SJSA1 (cell line): ENCODE results near the gene NUMBL. TPM values are rescaled to one million over a fixed set of nuclear protein-coding genes. Genes with fewer than 3 reads are reported as not detected.
A peak's percentile ranks its signal among the peaks of the same experiment; 100 is the strongest.

Source experiments
- DNase-seq, 2 experiments: peaks; one replicate each; pipeline ENCODE4 v3.0.0-alpha.2; 2015 to 2020; ENCODE audit warnings: low spot score in 2 of 2, low read depth in 1 of 2
- H3K27ac ChIP-seq: fragments of 250-450 bp; sonication (Bioruptor Pico); 2 replicates; pipeline ENCODE4 v1.5.1; 2020; ENCODE audit warnings: mild to moderate bottlenecking, moderate library complexity
- H3K27me3 ChIP-seq: fragments of 250-450 bp; sonication (Bioruptor Pico); replicated peaks from 2 replicates; pipeline ENCODE4 v1.5.1; 2020; ENCODE audit warnings: mild to moderate bottlenecking, moderate library complexity
- H3K36me3 ChIP-seq: fragments of 250-450 bp; sonication (Bioruptor Pico); 2 replicates; pipeline ENCODE4 v1.5.1; 2020; ENCODE audit warnings: mild to moderate bottlenecking
- H3K4me1 ChIP-seq: fragments of 250-450 bp; sonication (Bioruptor Pico); replicated peaks from 2 replicates; pipeline ENCODE4 v1.6.1; 2021; ENCODE audit warnings: mild to moderate bottlenecking
- H3K4me3 ChIP-seq: fragments of 250-450 bp; sonication (Bioruptor Pico); 2 replicates; pipeline ENCODE4 v1.5.1; 2020; ENCODE audit warnings: mild to moderate bottlenecking
- H3K9me3 ChIP-seq: fragments of 250-450 bp; sonication (Bioruptor Pico); replicated peaks from 2 replicates; pipeline ENCODE4 v1.5.1; 2020; ENCODE audit warnings: mild to moderate bottlenecking
- total RNA-seq: library from RNA; depleted of rRNA; stranded (reverse); fragments of >200 nt; shearing (Covaris generic); gene quantifications from 2 replicates; pipeline ENCODE4 v1.2.3, GENCODE V29; 2014

Gene NUMBL
- total RNA-seq, 1 experiment from 2014 or later, result 14.7 TPM

DNA sequence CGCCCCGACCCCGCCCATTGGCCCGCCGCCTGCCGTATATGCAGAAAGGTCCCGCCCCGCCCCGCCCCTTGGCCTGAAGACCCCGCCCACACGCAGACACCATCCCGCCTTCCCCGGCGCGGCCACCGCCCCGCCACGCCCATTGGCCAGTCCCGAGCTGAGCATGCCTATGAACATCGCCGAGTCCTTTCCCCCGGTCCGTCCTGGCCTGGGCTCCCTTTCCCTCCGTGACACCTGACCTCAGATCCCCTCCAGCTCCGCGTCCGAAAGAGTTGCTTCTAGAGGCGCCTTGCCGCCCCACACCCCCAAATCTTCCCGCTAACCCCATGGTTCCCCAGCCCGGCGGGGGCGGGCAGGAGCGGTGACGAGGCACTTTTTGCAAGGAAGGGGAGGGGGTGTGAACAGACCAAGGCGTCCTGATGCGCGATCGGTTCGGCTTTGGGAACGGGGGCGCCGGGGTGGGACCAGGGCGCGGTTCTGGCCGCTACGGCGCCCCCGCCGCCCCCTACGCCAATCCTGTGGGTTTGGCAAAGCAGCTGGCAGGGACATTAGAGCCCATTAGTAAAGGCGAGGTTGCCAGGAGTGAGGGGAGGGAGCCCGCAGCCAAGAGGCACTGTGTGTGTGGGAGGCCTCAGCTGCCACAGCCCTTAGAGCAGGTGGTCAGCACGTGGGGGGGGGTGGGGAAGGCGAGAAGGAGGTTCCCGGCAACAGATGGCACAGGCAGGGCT lies 406 bp upstream of the NUMBL start:
- Histone ChIP-seq H3K9me3 (no peaks in the 10 kb centered on the region), H3K4me1 (peaks cover 43% of the 10 kb centered on the region), H3K4me3 (peak overlapping the region; percentile 87), H3K36me3 (peaks cover 26% of the 10 kb centered on the region), H3K27ac (peak overlapping the region; percentile 94), H3K27me3 (no peaks in the 10 kb centered on the region)
- peak; percentile 82 to 94 for DNase-seq

GRCh38 chr19:40689339-40690049 lies 957 bp downstream of the NUMBL start:
- Histone ChIP-seq H3K27me3 (no peaks in the 10 kb centered on the region), H3K27ac (peak overlapping the region; percentile 94), H3K36me3 (peaks cover 36% of the 10 kb centered on the region), H3K4me1 (peaks cover 43% of the 10 kb centered on the region), H3K4me3 (peak overlapping the region; percentile 87), H3K9me3 (no peaks in the 10 kb centered on the region)
- DNase-seq, result peak; percentile 52 to 71

DNA sequence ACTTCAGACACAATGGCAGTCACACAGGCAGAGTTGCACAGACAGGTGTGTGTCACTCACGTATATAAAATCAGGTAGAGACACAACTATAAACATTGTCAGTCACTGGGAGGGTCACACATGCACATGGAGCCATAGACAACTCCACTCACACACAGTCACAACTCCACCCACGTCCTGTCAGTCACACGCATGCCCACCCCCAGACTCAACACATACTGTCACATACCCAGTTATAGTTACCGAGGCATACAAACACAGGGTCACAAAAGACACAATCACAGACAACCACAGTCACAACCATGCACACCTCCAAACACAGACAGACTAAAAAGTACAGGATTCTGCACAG lies 1.5 kb downstream of the NUMBL start:
- no peak overlapping the region for H3K27ac ChIP-seq
- H3K36me3 ChIP-seq, result peaks cover 34% of the 10 kb centered on the region
- H3K4me1 ChIP-seq, result peaks cover 43% of the 10 kb centered on the region
- peak in 1 of 2 experiments; percentile 9 for DNase-seq
- H3K9me3 ChIP-seq, result no peaks in the 10 kb centered on the region
- H3K27me3 ChIP-seq, result no peaks in the 10 kb centered on the region
- H3K4me3 ChIP-seq, result peak overlapping the region; percentile 87

DNA sequence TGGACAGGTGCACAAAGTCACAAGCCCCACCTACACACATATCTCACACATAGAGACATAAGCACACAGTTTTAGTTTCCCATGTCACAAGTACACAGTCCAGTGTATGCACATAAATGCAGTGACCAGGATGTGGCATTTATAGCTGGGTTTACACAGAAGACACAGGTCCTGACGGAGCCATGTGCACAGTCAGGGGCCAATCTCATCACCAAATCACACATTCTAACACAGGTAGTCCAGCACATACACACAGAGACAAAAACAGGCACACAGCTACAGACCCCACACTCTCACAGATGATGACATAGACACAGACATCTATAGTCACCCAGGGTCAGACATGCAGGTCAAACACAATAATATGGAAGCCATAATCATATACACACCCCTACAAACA lies 2.1 kb downstream of the NUMBL start:
- H3K9me3 ChIP-seq, result no peaks in the 10 kb centered on the region
- no peak overlapping the region for H3K27ac ChIP-seq

GRCh38 chr19:40687525-40688016 lies 2.9 kb downstream of the NUMBL start:
- peak; percentile 82 to 91 for DNase-seq
- H3K9me3 ChIP-seq, result no peaks in the 10 kb centered on the region
- H3K36me3 ChIP-seq, result peaks cover 43% of the 10 kb centered on the region
- H3K4me3 ChIP-seq, result no peak overlapping the region
- no peaks in the 10 kb centered on the region for H3K27me3 ChIP-seq
- H3K27ac ChIP-seq, result peak overlapping the region; percentile 69
- H3K4me1 ChIP-seq, result peaks cover 43% of the 10 kb centered on the region

More for the DNA sequence above, 2.1 kb downstream of the NUMBL start:
- Histone ChIP-seq H3K4me1 (peaks cover 43% of the 10 kb centered on the region), H3K36me3 (peaks cover 36% of the 10 kb centered on the region), H3K4me3 (no peak overlapping the region), H3K27me3 (no peaks in the 10 kb centered on the region)
- peak in 1 of 2 experiments; percentile 10 for DNase-seq

- Histone ChIP-seq H3K4me1 (peaks cover 43% of the 10 kb centered on the region), H3K27me3 (no peaks in the 10 kb centered on the region), H3K27ac (peak overlapping the region; percentile 69), H3K9me3 (no peaks in the 10 kb centered on the region), H3K4me3 (no peak overlapping the region), H3K36me3 (peaks cover 49% of the 10 kb centered on the region)
- DNase-seq, result no peak
Measured at GRCh38 chr19:40686882-40687524, 3.4 kb downstream of the NUMBL start.

GRCh38 chr19:40685563-40685962 lies 4.9 kb downstream of the NUMBL start:
- no peak for DNase-seq
- Histone ChIP-seq H3K4me1 (peaks cover 35% of the 10 kb centered on the region), H3K4me3 (no peak overlapping the region), H3K36me3 (peaks cover 61% of the 10 kb centered on the region), H3K27me3 (no peaks in the 10 kb centered on the region), H3K27ac (no peak overlapping the region), H3K9me3 (no peaks in the 10 kb centered on the region)

GRCh38 chr19:40685016-40685526 lies 5.4 kb downstream of the NUMBL start:
- no peaks in the 10 kb centered on the region for H3K27me3 ChIP-seq
- H3K9me3 ChIP-seq, result no peaks in the 10 kb centered on the region
- peaks cover 32% of the 10 kb centered on the region for H3K4me1 ChIP-seq
- H3K27ac ChIP-seq, result no peak overlapping the region
- H3K4me3 ChIP-seq, result no peak overlapping the region
- peaks cover 66% of the 10 kb centered on the region for H3K36me3 ChIP-seq
- DNase-seq, result no peak

GRCh38 chr19:40684280-40684679 lies 6.2 kb downstream of the NUMBL start:
- H3K27me3 ChIP-seq, result no peaks in the 10 kb centered on the region
- DNase-seq, result no peak
- no peak overlapping the region for H3K27ac ChIP-seq
- H3K4me3 ChIP-seq, result no peak overlapping the region
- no peaks in the 10 kb centered on the region for H3K9me3 ChIP-seq
- H3K36me3 ChIP-seq, result peaks cover 71% of the 10 kb centered on the region
- H3K4me1 ChIP-seq, result peaks cover 24% of the 10 kb centered on the region

DNA sequence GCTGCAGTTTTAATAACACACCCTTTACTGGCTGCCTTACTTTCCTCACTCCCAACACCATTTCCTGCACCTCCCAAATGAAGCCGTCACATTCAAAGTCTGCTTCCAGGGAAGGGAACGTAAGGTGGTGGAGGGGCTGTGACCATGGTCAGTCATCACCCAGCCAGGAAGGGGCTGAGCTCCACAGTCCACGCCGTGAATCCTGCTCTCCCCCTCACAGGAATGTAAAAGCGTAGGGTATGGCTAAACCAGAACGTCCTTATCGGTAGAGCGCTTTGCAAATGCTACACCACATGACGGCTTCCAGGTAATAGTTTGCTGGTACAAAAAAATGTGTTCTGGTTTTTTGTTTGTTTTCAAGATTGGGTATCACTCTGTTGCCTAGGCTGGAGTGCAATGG lies 7.0 kb downstream of the NUMBL start:
- H3K27me3 ChIP-seq, result no peaks in the 10 kb centered on the region
- H3K4me3 ChIP-seq, result no peak overlapping the region
- H3K36me3 ChIP-seq, result peaks cover 72% of the 10 kb centered on the region
- peaks cover 16% of the 10 kb centered on the region for H3K4me1 ChIP-seq
- H3K9me3 ChIP-seq, result no peaks in the 10 kb centered on the region
- H3K27ac ChIP-seq, result no peak overlapping the region
- DNase-seq, result no peak

DNA sequence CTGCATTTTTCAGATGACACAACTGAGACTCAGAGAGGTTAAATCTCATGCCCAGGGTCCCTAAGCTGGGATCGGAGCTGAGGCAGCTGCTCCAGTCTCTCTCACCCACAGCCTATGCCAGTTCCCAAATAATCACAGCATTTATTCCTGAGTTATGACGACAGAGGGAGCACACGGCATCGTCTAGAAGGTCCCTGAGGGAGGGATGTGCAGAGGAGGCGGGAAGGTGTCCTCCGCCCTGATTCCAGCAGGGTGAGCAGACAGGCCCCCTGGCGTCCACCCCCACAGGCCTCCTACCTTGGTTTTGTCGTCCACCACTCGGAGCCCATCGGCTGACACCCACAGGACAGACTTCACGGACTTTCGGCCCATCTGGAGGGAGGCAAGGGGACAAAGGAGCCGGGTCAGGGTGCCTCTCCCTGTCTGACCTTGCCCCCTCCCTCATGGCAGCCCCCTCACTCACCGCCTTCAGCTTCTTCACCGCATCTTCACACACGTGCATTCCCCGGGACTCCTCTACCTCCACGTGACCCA lies 8.0 kb downstream of the NUMBL start:
- no peaks in the 10 kb centered on the region for H3K27me3 ChIP-seq
- DNase-seq, result no peak
- peaks cover 6% of the 10 kb centered on the region for H3K4me1 ChIP-seq
- H3K27ac ChIP-seq, result no peak overlapping the region
- no peak overlapping the region for H3K4me3 ChIP-seq
- peaks cover 81% of the 10 kb centered on the region for H3K36me3 ChIP-seq
- no peaks in the 10 kb centered on the region for H3K9me3 ChIP-seq

DNA sequence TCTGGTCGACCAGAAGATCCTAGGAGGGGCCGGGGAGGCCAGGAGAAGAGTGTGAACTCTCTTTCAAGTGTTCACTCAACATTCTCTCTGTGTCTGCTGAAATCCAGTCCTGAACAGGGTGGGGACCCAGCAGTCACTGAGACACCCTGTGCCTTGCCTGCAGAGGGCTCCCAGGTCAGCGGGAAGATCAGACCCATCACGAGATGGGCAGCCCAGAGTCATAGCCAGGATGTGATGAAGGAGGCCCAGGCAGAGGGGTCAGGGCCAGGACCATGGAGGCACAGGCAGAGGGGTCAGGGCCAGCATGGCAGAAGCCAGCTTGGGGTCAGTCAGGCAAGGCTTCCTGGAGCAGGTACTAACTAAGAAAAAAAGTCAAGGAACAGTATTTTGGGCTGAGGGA lies 9.4 kb downstream of the NUMBL start:
- H3K27ac ChIP-seq, result no peak overlapping the region
- no peaks in the 10 kb centered on the region for H3K4me1 ChIP-seq
- DNase-seq, result no peak
- H3K27me3 ChIP-seq, result no peaks in the 10 kb centered on the region
- H3K4me3 ChIP-seq, result no peak overlapping the region
- peaks cover 81% of the 10 kb centered on the region for H3K36me3 ChIP-seq
- H3K9me3 ChIP-seq, result no peaks in the 10 kb centered on the region

DNA sequence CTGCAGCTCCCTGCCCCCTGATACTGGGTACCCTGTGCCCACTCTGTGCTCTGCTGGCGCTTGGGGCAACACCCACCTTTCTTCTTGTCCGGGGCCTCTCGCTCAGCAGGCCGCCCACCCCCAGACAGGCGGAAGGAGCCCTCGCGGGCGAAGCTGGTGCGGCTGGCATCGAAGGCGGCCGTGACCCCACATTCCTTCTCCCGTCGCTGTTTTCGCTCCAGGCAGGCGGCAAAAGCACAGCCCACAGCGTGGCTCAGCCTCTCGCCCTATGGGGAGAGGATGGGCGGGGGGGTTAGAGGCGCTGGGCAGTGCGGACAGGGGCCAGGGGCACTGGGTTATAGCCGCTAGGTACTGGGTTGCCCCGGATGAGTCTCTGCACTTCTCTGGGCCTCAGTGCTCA lies 13.3 kb downstream of the NUMBL start:
- no peak for DNase-seq
- no peaks in the 10 kb centered on the region for H3K4me1 ChIP-seq
- no peak overlapping the region for H3K4me3 ChIP-seq
- no peaks in the 10 kb centered on the region for H3K9me3 ChIP-seq
- no peak overlapping the region for H3K27ac ChIP-seq
- no peaks in the 10 kb centered on the region for H3K27me3 ChIP-seq
- H3K36me3 ChIP-seq, result peaks cover 83% of the 10 kb centered on the region
